HG02870 (cell line): ENCODE measurements around the gene GSTO2.

ENCODE experiments used
- ATAC-seq: cut with Tn5 transposase; IDR thresholded peaks from one replicate; pipeline ENCODE4 v1.9.1; 2021; ENCODE audit warnings: mild to moderate bottlenecking, moderate library complexity; ENCODE audit not compliant: unreplicated experiment

Gene GSTO2

GRCh38 chr10:104306897-104307296 is 37.9 kb downstream of the GSTO2 start:
- no peak for ATAC-seq

- ATAC-seq = no peak
Measured at GRCh38 chr10:104307576-104308438, 38.8 kb downstream of the GSTO2 start.

- ATAC-seq = peak; percentile 83
Measured at GRCh38 chr10:104308439-104308903, 39.5 kb downstream of the GSTO2 start.

- no peak for ATAC-seq
Measured at GRCh38 chr10:104309980-104310978, 41.3 kb downstream of the GSTO2 start.

GRCh38 chr10:104311184-104311720 is 42.3 kb downstream of the GSTO2 start:
- ATAC-seq = no peak

GRCh38 chr10:104314591-104315485 is 45.9 kb downstream of the GSTO2 start:
- ATAC-seq = no peak

- ATAC-seq = no peak
Measured at GRCh38 chr10:104315486-104315921, 46.5 kb downstream of the GSTO2 start.

GRCh38 chr10:104316321-104317099 is 47.5 kb downstream of the GSTO2 start:
- ATAC-seq = no peak

GRCh38 chr10:104317269-104317710 is 48.3 kb downstream of the GSTO2 start:
- peak; percentile 31 for ATAC-seq

GRCh38 chr10:104317726-104318299 is 48.8 kb downstream of the GSTO2 start:
- peak; percentile 36 for ATAC-seq

GRCh38 chr10:104318326-104318725 is 49.3 kb downstream of the GSTO2 start:
- ATAC-seq = no peak

- ATAC-seq = no peak
Measured at GRCh38 chr10:104318810-104319741, 50.1 kb downstream of the GSTO2 start.

- no peak for ATAC-seq
Measured at GRCh38 chr10:104321226-104321625, 52.2 kb downstream of the GSTO2 start.

- ATAC-seq = no peak
Measured at GRCh38 chr10:104321725-104322415, 52.9 kb downstream of the GSTO2 start.

- ATAC-seq = no peak
Measured at GRCh38 chr10:104322416-104322782, 53.4 kb downstream of the GSTO2 start.

GRCh38 chr10:104323085-104323484 is 54.1 kb downstream of the GSTO2 start:
- ATAC-seq = no peak

- no peak for ATAC-seq
Measured at GRCh38 chr10:104323760-104324201, 54.8 kb downstream of the GSTO2 start.
